Activated CD4-positive, alpha-beta T cell treated with anti-CD3 and anti-CD28 coated beads, Interleukin-2, amount 50 U/mL, for 1 hour (primary cell): Measurements from ENCODE around the gene ZNF273.
"Not testable (repeated sequence)": the region's sequence is repeated elsewhere in the genome, so short reads cannot be mapped to it uniquely, and the experiment has no call there.

ENCODE experiments used
- DNase-seq: peaks from one replicate; pipeline ENCODE4 v3.0.0-alpha.2; 2020

The ZNF273 gene

GRCh38 chr7:64902806-64903721 is at the start of gene ZNF273:
Gene ZNF273, plus strand, starts transcription at chr7:64903273. Its CDS starts 45 bp downstream, at chr7:64903318.
- peak; percentile 87 for DNase-seq

DNA sequence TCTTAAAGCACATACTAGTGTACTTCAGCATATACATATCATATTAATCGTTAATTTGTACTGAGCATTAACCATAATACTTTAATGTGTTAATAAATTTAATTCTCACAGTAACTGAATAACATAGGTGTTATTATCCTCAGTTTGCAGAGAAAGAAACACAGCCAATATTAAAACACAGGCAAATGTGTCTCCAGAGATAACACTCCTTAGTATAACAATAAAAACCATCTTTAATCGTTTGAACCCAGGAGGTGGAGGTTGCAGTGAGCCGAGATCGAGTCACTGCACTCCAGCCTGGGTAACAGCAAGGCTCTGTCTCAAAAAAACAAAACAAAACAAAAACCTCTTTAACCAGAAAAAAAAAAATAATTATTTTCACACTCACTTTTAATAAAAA is 49.4 kb upstream of the ZNF273 start:
- DNase-seq = no peak

DNA sequence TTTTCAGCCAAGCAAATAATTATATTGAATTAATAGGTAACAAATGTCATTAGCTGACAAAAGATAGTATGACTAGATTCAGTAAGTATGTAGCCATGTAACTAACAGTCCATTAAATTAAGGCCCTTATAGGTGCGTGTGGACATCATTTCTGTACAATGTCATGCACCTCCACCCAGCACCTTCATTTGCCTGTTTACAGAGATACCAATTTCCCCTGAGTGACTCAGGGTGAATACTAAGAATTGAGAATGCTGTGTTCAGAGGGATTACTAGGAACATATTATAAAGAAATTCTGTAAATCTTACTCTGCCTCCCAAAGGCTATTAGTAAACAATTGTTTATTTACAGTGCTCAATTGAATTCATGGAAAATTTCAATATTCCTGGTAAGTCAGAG is 48.1 kb upstream of the ZNF273 start:
- DNase-seq = no peak

- no peak for DNase-seq
Measured at GRCh38 chr7:64863021-64863420, 40.1 kb upstream of the ZNF273 start.

DNA sequence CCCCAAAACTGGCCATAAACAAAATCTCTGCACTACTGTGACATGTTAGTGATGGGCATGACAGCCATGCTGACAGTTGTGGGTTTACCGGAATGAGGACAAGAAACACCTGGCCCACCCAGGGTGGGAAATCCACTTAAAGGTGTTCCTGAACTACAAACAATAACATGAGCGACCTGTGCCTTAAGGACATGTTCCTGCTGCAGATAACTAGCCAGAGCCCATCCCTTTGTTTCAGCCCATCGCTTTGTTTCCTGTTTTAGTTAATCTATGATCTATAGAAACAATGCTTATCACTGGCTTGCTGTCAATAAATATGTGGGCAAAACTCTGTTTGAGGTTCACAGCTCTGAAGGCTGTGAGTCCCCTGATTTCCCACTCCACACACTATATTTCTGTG is 39.5 kb upstream of the ZNF273 start:
- DNase-seq = not testable (repeated sequence)

- DNase-seq = no peak
Measured at GRCh38 chr7:64863969-64864368, 39.1 kb upstream of the ZNF273 start.

DNA sequence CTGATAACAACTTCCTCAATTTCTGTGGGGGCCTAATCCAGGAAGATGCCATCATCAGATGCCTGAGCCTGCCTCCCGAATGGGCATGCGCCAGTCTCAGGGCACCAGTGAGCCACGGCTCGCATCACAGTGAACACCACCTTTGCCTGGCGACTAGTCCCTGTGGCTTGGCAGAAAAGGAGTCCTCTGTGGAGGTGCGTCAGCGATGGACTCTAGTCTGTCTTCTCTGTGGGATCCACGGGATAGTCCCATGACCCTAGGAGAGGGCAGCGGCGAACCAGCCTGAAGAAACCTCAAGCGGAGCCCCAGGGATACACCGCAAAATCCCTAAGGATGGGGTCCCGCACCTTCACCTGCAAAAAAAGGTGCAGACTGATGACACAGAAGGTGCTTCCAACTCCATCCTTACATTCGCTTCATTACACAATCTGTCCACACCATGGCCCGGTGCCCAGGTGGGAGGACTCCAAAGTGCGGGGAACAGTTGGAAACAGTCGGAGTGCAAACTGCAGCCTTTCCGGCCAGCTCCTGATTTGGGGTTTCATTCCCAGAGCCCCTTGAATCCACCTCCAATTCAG is 35.1 kb upstream of the ZNF273 start:
- no peak for DNase-seq

DNA sequence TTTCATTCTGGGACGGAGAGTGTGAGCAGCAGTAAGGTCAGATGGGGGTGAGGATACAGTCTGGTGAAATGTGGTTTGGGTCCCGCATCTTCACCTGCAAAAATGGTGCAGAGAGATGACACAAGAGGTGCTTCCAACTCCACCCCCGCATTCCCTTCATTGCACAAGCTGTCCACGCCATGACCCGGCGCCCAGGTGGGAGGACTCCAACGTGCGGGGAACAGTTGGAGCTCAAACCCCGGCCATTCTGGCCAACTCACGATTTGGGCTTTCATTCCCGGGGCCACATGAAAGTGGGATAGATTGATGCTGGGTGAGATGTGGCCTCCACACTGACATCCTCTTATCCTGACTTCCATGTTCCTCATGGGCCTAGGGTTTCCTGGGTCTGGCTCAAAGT is 34.6 kb upstream of the ZNF273 start:
- DNase-seq = no peak

GRCh38 chr7:64869121-64869725 is 33.9 kb upstream of the ZNF273 start:
- DNase-seq = no peak

DNA sequence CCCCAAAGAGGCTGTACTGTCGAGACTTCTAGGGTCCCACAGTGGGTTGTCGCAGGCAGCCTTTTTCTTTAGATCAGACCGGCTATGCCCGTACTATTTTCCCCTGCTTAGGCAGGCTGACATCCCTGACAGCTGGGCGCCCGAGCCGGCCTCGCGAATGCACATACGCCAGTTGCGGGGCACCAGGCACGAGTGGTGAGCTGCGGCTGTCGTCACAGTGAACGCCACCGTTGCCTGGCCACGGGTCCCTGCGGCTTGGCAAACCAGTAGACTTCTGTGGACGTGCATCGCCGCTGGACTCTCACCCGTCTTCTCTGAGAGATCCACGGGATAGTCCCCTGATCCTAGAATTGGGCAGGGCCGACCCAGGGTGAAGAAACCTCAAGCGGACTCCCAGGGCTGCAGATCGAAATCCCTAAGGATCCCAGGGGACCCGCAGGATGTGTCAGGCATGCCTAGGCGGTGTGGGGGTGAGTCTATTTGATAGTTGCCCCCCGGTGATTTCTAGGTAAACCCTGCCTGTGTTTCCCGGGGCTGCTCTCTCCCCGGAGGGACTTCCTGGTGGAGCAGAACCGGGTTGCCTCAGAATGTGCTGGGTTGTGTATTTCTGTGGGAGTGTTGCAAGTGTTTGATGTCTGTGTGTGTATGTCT is 33.0 kb upstream of the ZNF273 start:
- DNase-seq = no peak

DNA sequence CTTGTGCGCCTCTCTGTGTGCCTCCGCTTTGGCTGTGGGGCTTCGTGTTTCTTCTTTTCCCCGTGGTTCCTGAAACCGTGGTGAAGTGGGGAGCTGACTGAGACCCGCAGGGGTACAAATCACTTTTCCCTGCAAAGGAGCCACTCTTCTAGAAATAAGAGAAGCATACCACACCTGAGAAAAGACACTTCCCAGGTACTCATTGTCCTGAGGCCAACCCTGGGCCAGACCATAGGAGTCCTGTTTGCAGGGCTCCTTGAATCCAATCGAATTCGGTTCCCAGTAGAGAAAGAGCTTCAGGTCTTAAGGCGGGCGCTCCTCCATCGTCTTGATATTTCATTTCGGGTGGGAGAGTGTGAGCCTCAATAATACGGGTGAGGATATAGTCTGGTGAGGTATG is 32.4 kb upstream of the ZNF273 start:
- no peak for DNase-seq

GRCh38 chr7:64871761-64872160 is 31.3 kb upstream of the ZNF273 start:
- no peak for DNase-seq

DNA sequence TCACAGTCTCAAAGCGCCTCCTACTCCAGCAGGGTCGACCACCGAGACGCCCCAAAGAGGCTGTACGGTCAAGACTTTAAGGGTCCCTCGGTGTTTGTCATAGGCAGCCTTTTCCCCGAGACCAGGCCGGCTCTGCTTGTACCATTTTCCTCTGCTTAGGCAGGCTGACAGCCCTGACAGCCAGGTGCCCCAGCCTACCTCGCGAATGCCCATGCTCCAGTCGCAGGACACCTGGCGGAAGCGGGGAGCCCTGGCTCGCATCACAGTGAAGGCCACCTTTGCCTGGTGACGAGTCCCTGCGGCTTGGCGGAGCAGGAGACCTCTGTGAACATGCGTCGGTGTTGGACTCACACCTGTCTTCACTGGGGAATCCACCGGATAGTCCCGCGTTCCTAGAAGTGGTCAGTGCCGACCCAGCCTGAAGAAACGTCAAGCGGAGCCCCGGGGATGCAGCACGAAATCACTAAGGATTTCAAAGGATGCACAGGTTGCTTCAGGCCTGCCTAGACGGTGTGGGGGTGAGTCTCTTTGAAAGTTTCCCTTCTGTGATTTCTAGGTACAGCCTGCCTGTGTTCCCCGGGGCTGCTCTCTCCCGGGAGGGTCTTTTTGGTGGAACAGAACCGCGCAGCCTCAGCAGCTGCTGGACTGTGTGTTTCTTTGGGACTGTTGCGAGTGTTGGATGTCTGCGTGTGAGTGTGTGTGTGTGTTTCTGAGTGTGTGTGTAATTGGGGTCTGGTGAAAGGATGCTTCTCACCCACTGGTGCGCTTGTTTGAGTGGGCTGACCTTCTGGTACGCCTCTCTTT is 30.5 kb upstream of the ZNF273 start:
- DNase-seq = no peak

DNA sequence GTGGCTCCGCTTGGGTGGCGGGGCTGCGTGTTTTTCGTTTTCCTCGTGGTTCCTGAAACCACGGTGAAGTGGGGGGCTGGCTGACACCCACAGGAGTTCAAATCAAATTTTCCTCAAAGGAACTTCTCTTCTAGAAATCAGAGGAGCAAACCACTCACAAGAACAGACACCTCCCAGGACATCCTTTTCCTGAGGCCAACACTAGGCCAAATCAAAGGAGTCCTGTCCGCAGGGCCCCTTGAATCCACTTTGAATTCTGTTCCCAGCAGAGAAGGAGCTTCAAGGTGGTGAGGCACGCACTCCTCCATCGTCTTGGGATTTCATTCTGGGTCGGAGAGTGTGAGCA is 29.9 kb upstream of the ZNF273 start:
- DNase-seq = no peak

- no peak for DNase-seq
Measured at GRCh38 chr7:64873517-64873916, 29.6 kb upstream of the ZNF273 start.

GRCh38 chr7:64874114-64874513 is 29.0 kb upstream of the ZNF273 start:
- no peak for DNase-seq

GRCh38 chr7:64874562-64875250 is 28.4 kb upstream of the ZNF273 start:
- no peak for DNase-seq

DNA sequence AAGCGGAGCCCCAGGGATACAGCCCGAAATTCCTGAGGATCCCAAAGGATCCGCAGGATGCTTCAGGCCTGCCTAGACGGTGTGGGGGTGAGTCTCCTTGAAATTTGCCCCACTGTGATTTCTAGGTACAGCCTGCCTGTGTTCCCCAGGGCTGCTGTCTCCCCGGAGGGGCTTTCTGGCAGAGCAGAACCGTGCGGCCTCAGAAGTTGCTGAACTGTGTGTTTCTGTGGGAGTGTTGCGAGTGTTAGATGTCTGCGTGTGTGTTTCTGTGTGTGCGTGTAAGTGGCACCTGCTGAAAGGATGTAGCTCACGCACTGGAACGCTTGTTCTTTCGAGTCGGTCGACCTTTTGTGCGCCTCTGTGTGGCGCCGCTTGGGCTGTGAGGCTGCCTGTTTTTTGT is 27.8 kb upstream of the ZNF273 start:
- DNase-seq = no peak

- no peak for DNase-seq
Measured at GRCh38 chr7:64875658-64876406, 27.2 kb upstream of the ZNF273 start.

- peak; percentile 59 for DNase-seq
Measured at GRCh38 chr7:64876792-64877713, 26.0 kb upstream of the ZNF273 start.
